GM23338 (cell line): ENCODE measurements around the gene CANT1. TPM values are rescaled to one million over a fixed set of nuclear protein-coding genes. Genes with fewer than 3 reads are reported as not detected.

Source experiments
- ATAC-seq: fragments of 200-7000 bp; cut with Tn5 transposase; 3 replicates; pipeline ENCODE4 v1.9.1; 2020
- DNase-seq: peaks from one replicate; pipeline ENCODE4 v3.0.0-alpha.2; 2015; ENCODE audit warnings: low spot score
- H2AFZ ChIP-seq: fragments of 200-600 bp; sonication (generic); 2 replicates; pipeline ENCODE4 v1.8.0; 2016; ENCODE audit warnings: antibody characterized with exemption, mild to moderate bottlenecking, moderate library complexity
- H3F3A ChIP-seq: fragments of 200-600 bp; sonication (generic); replicated peaks from 2 replicates; pipeline ENCODE4 v1.8.0; 2017; ENCODE audit warnings: antibody characterized with exemption, mixed run types, low read depth
- H3K27ac ChIP-seq: fragments of 200-600 bp; sonication (generic); 2 replicates; pipeline ENCODE4 v1.6.1; 2016; ENCODE audit warnings: low read depth
- H3K27me3 ChIP-seq: fragments of 200-600 bp; sonication (generic); 2 replicates; pipeline ENCODE4 v1.8.0; 2016; ENCODE audit warnings: mild to moderate bottlenecking, mixed run types, moderate library complexity; ENCODE audit not compliant: insufficient read depth
- H3K36me3 ChIP-seq: fragments of 200-600 bp; sonication (generic); 2 replicates; pipeline ENCODE4 v1.8.0; 2016; ENCODE audit warnings: mild to moderate bottlenecking; ENCODE audit not compliant: insufficient read depth
- H3K4me1 ChIP-seq: fragments of 200-600 bp; sonication (generic); 2 replicates; pipeline ENCODE4 v1.8.0; 2016; ENCODE audit warnings: mild to moderate bottlenecking, moderate library complexity; ENCODE audit not compliant: insufficient read depth
- H3K4me2 ChIP-seq: fragments of 200-600 bp; sonication (generic); 2 replicates; pipeline ENCODE4 v1.7.1; 2017; ENCODE audit warnings: mixed run types
- H3K4me3 ChIP-seq: fragments of 200-600 bp; sonication (generic); 2 replicates; pipeline ENCODE4 v1.6.1; 2016; ENCODE audit warnings: mixed run types
- H3K79me2 ChIP-seq: fragments of 200-600 bp; sonication (generic); replicated peaks from 2 replicates; pipeline ENCODE4 v1.8.0; 2017; ENCODE audit warnings: mild to moderate bottlenecking; ENCODE audit not compliant: insufficient read depth
- H3K9me2 ChIP-seq: fragments of 200-600 bp; sonication (generic); 2 replicates; pipeline ENCODE4 v1.8.0; 2017; ENCODE audit not compliant: insufficient read depth
- H4K20me1 ChIP-seq: fragments of 200-600 bp; sonication (generic); replicated peaks from 2 replicates; pipeline ENCODE4 v1.8.0; 2017; ENCODE audit warnings: mild to moderate bottlenecking; ENCODE audit not compliant: insufficient read depth
- H3K27ac Mint-ChIP-seq: 2 replicates; pipeline ENCODE4 v1.8.0; 2020; ENCODE audit warnings: inconsistent platforms, mild to moderate bottlenecking, moderate library complexity, mixed read lengths
- H3K27me3 Mint-ChIP-seq: 3 replicates; pipeline ENCODE4 v1.8.0; 2022; ENCODE audit warnings: low read depth, mild to moderate bottlenecking, moderate library complexity, mixed read lengths, inconsistent platforms; ENCODE audit not compliant: insufficient read depth, poor library complexity
- H3K36me3 Mint-ChIP-seq: 3 replicates; pipeline ENCODE4 v1.8.0; 2021; ENCODE audit warnings: low read depth, mild to moderate bottlenecking, inconsistent platforms, moderate library complexity, mixed read lengths
- H3K4me1 Mint-ChIP-seq: 3 replicates; pipeline ENCODE4 v1.8.0; 2020; ENCODE audit warnings: mild to moderate bottlenecking, inconsistent platforms, mixed read lengths
- H3K4me3 Mint-ChIP-seq: 3 replicates; pipeline ENCODE4 v1.8.0; 2021; ENCODE audit warnings: moderate library complexity, mild to moderate bottlenecking, inconsistent platforms, mixed read lengths
- H3K9me3 Mint-ChIP-seq: 3 replicates; pipeline ENCODE4 v1.8.0; 2020; ENCODE audit warnings: moderate library complexity, mild to moderate bottlenecking, inconsistent platforms, mixed read lengths
- CREB1 ChIP-seq: fragments of 250-450 bp; sonication (Bioruptor Pico); IDR thresholded peaks from 2 replicates; pipeline ENCODE4 v1.5.0; 2020; ENCODE audit warnings: low read depth, mild to moderate bottlenecking, moderate library complexity
- EZH2phosphoT487 ChIP-seq: fragments of 200-600 bp; sonication (generic); IDR thresholded peaks from one replicate; pipeline ENCODE4 v1.8.1; 2018; ENCODE audit warnings: antibody characterized with exemption; ENCODE audit not compliant: unreplicated experiment
- JUNB ChIP-seq: IDR thresholded peaks from one replicate; pipeline ENCODE4 v1.6.1; 2016; ENCODE audit warnings: antibody characterized with exemption; ENCODE audit not compliant: unreplicated experiment
- NANOG ChIP-seq: IDR thresholded peaks from 2 replicates; pipeline ENCODE4 v1.6.1; 2016; ENCODE audit warnings: antibody characterized with exemption, borderline replicate concordance
- POLR2AphosphoS5 ChIP-seq: IDR thresholded peaks from 2 replicates; pipeline ENCODE4 v1.6.1; 2016; ENCODE audit warnings: antibody characterized with exemption, low read depth
- STAT1 ChIP-seq: IDR thresholded peaks from one replicate; pipeline ENCODE4 v1.6.1; 2016; ENCODE audit warnings: antibody characterized with exemption; ENCODE audit not compliant: unreplicated experiment
- ZNF114 ChIP-seq: fragments of 250-450 bp; sonication (Bioruptor Pico); IDR thresholded peaks from 2 replicates; pipeline ENCODE4 v1.5.0; 2020; ENCODE audit warnings: mild to moderate bottlenecking, moderate library complexity
- ZNF331 ChIP-seq: fragments of 250-450 bp; sonication (Bioruptor Pico); IDR thresholded peaks from 2 replicates; pipeline ENCODE4 v1.5.0; 2020; ENCODE audit warnings: low read depth, mild to moderate bottlenecking, moderate library complexity
- polyA plus RNA-seq: library from polyadenylated mRNA; unstranded; fragments of >200 nt; fragmentation: Nextera tagmentation; extraction: Ambion mirVana; gene quantifications from 2 replicates; pipeline ENCODE4 v1.2.1, GENCODE V29; 2016
- total RNA-seq: library from RNA; depleted of rRNA; stranded (reverse); fragments of >200 nt; shearing (Covaris generic); gene quantifications from 2 replicates; pipeline ENCODE4 v1.2.3, GENCODE V29; 2014
- TF ChIP-seq, protein P1 (sequence below): IDR thresholded peaks from one replicate; pipeline ENCODE4 v1.6.1; 2018; ENCODE audit warnings: antibody characterized with exemption; ENCODE audit not compliant: unreplicated experiment
- TF ChIP-seq, protein P2 (sequence below): fragments of 250-450 bp; sonication (Bioruptor Pico); IDR thresholded peaks from 2 replicates; pipeline ENCODE4 v1.5.0; 2020; ENCODE audit warnings: mild to moderate bottlenecking, moderate library complexity

CANT1 gene
- total and polyA plus RNA-seq, 2 experiments from 2014 or later, result 5.9 to 38.8 TPM

DNA sequence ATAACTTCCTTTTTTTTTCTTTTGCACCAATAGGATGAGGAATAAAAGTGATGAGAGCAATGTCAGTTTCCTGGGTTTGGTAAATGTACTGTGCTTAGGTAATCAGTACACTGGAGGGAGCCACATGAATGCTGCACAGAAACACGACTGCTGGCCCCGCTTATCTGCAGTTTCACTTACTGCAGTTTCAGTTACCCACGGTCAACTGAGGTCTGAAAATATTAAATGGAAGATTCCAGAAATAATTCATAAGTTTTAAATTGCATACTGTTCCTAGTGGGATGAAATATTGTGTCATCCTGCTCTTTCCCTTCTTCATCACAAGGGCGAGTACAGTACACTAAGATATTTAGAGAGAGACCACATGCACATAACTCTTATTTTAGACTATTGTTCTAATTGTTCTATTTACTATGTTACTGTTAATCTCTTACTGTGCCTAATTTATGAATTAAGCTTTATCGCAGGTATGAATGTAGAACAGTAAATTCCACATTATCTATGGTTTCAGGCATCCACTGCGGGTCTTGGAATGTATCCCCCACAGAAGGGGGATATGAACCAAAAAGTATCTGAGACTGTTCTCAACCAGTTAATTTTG is 23.4 kb downstream of the CANT1 start (continued):
- TF ChIP-seq, protein P1, sequence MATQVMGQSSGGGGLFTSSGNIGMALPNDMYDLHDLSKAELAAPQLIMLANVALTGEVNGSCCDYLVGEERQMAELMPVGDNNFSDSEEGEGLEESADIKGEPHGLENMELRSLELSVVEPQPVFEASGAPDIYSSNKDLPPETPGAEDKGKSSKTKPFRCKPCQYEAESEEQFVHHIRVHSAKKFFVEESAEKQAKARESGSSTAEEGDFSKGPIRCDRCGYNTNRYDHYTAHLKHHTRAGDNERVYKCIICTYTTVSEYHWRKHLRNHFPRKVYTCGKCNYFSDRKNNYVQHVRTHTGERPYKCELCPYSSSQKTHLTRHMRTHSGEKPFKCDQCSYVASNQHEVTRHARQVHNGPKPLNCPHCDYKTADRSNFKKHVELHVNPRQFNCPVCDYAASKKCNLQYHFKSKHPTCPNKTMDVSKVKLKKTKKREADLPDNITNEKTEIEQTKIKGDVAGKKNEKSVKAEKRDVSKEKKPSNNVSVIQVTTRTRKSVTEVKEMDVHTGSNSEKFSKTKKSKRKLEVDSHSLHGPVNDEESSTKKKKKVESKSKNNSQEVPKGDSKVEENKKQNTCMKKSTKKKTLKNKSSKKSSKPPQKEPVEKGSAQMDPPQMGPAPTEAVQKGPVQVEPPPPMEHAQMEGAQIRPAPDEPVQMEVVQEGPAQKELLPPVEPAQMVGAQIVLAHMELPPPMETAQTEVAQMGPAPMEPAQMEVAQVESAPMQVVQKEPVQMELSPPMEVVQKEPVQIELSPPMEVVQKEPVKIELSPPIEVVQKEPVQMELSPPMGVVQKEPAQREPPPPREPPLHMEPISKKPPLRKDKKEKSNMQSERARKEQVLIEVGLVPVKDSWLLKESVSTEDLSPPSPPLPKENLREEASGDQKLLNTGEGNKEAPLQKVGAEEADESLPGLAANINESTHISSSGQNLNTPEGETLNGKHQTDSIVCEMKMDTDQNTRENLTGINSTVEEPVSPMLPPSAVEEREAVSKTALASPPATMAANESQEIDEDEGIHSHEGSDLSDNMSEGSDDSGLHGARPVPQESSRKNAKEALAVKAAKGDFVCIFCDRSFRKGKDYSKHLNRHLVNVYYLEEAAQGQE, result no peak
- no peak for TF ChIP-seq JUNB

DNA sequence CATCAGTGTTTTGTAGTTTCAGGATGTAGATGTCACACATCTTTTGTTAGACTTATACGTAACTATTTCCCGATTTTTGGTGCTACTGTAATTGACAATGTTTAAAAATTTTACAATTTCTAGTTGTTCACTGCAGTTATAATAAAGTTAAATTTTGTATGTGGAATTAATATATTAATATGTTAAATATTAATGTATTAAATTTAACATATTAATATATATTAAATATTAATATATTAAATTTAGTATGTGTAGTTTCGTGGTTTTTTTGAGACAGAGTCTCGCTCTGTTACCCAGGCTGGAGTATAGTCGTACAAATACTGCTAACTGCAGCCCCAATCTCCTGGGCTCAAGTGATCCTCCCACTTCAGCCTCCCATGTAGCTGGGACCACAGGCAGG is 24.2 kb downstream of the CANT1 start:
- 0 out of 2 replicates have a peak, but pooled peaks cover 3% of the 10 kb centered on the region for H3K36me3 ChIP-seq
- H3K79me2 ChIP-seq, result no peaks in the 10 kb centered on the region
- no peak for DNase-seq
- Mint-ChIP-seq H3K4me3 (no peak overlapping the region), H3K36me3 (peaks cover 4% of the 10 kb centered on the region; the same call in 2 of the 3 replicates), H3K9me3 (no peaks in the 10 kb centered on the region), H3K27me3 (peaks cover 10% of the 10 kb centered on the region), H3K4me1 (peaks cover 14% of the 10 kb centered on the region), H3K27ac (no peak overlapping the region)
- no peak for TF ChIP-seq ZNF331
- TF ChIP-seq ZNF114 (CRISPR knock-in tag), result no peak
- no peak for TF ChIP-seq STAT1
- no peak for TF ChIP-seq CREB1 (CRISPR knock-in tag)
- TF ChIP-seq NANOG, result no peak
- TF ChIP-seq, protein P2, sequence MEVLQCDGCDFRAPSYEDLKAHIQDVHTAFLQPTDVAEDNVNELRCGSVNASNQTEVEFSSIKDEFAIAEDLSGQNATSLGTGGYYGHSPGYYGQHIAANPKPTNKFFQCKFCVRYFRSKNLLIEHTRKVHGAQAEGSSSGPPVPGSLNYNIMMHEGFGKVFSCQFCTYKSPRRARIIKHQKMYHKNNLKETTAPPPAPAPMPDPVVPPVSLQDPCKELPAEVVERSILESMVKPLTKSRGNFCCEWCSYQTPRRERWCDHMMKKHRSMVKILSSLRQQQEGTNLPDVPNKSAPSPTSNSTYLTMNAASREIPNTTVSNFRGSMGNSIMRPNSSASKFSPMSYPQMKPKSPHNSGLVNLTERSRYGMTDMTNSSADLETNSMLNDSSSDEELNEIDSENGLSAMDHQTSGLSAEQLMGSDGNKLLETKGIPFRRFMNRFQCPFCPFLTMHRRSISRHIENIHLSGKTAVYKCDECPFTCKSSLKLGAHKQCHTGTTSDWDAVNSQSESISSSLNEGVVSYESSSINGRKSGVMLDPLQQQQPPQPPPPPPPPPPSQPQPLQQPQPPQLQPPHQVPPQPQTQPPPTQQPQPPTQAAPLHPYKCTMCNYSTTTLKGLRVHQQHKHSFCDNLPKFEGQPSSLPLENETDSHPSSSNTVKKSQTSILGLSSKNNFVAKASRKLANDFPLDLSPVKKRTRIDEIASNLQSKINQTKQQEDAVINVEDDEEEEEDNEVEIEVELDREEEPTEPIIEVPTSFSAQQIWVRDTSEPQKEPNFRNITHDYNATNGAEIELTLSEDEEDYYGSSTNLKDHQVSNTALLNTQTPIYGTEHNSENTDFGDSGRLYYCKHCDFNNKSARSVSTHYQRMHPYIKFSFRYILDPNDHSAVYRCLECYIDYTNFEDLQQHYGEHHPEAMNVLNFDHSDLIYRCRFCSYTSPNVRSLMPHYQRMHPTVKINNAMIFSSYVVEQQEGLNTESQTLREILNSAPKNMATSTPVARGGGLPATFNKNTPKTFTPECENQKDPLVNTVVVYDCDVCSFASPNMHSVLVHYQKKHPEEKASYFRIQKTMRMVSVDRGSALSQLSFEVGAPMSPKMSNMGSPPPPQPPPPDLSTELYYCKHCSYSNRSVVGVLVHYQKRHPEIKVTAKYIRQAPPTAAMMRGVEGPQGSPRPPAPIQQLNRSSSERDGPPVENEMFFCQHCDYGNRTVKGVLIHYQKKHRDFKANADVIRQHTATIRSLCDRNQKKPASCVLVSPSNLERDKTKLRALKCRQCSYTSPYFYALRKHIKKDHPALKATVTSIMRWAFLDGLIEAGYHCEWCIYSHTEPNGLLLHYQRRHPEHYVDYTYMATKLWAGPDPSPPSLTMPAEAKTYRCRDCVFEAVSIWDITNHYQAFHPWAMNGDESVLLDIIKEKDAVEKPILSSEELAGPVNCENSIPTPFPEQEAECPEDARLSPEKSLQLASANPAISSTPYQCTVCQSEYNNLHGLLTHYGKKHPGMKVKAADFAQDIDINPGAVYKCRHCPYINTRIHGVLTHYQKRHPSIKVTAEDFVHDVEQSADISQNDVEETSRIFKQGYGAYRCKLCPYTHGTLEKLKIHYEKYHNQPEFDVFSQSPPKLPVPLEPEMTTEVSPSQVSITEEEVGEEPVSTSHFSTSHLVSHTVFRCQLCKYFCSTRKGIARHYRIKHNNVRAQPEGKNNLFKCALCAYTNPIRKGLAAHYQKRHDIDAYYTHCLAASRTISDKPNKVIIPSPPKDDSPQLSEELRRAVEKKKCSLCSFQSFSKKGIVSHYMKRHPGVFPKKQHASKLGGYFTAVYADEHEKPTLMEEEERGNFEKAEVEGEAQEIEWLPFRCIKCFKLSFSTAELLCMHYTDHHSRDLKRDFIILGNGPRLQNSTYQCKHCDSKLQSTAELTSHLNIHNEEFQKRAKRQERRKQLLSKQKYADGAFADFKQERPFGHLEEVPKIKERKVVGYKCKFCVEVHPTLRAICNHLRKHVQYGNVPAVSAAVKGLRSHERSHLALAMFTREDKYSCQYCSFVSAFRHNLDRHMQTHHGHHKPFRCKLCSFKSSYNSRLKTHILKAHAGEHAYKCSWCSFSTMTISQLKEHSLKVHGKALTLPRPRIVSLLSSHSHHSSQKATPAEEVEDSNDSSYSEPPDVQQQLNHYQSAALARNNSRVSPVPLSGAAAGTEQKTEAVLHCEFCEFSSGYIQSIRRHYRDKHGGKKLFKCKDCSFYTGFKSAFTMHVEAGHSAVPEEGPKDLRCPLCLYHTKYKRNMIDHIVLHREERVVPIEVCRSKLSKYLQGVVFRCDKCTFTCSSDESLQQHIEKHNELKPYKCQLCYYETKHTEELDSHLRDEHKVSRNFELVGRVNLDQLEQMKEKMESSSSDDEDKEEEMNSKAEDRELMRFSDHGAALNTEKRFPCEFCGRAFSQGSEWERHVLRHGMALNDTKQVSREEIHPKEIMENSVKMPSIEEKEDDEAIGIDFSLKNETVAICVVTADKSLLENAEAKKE (CRISPR knock-in tag), result no peak
- no peak for TF ChIP-seq POLR2AphosphoS5
- TF ChIP-seq EZH2phosphoT487, result no peak
- no peaks in the 10 kb centered on the region for H4K20me1 ChIP-seq
- no peak for ATAC-seq
- H3K27ac ChIP-seq, result no peak overlapping the region
- H3K4me3 ChIP-seq, result no peak overlapping the region
- H3K4me1 ChIP-seq, result peaks cover 10% of the 10 kb centered on the region
- no peak overlapping the region for H2AFZ ChIP-seq
- H3K4me2 ChIP-seq, result no peak overlapping the region
- no peaks in the 10 kb centered on the region for H3F3A ChIP-seq
- H3K9me2 ChIP-seq, result no peaks in the 10 kb centered on the region
- no peaks in the 10 kb centered on the region for H3K27me3 ChIP-seq
